Heart left ventricle (tissue), 16 donors: Measurements from ENCODE around the gene MACF1. TPM values are rescaled to one million over a fixed set of nuclear protein-coding genes. Genes with fewer than 3 reads are reported as not detected.
A peak's percentile ranks its signal among the peaks of the same experiment; 100 is the strongest.

Experiments used
- ATAC-seq, 4 donors: fragments of 200-7000 bp; cut with Tn5 transposase; one replicate each; pipeline ENCODE4 v1.9.1; 2020 to 2022; ENCODE audit warnings: moderate library complexity in 4 of 4, mild to moderate bottlenecking in 3 of 4, moderate number of reproducible peaks in 1 of 4
- DNase-seq, 5 donors: peaks; one replicate each; pipeline ENCODE4 v3.0.0-alpha.2; 2020
- H3K27ac ChIP-seq, 12 donors: fragments of 200-600 bp; sonication (generic) in 4 of 12; one replicate each; pipeline versions ENCODE4 v1.5.0 to v1.8.0; 2016 to 2022; ENCODE audit warnings: mild to moderate bottlenecking in 2 of 12
- H3K27me3 ChIP-seq, 9 donors: fragments of 200-600 bp; sonication (generic) in 2 of 9; one replicate each; pipeline versions ENCODE4 v1.5.1 to v1.8.0; 2016 to 2022; ENCODE audit warnings: mild to moderate bottlenecking in 3 of 9
- H3K36me3 ChIP-seq, 9 donors: fragments of 200-600 bp; sonication (generic) in 2 of 9; one replicate each; pipeline versions ENCODE4 v1.5.0 to v1.8.0; 2018 to 2022; ENCODE audit warnings: mild to moderate bottlenecking in 2 of 9
- H3K4me1 ChIP-seq, 12 donors: fragments of 200-600 bp; sonication (generic) in 4 of 12; one replicate each; pipeline versions ENCODE4 v1.5.0 to v1.8.0; 2016 to 2022; ENCODE audit warnings: mild to moderate bottlenecking in 3 of 12
- H3K4me3 ChIP-seq, 12 donors: fragments of 200-600 bp; sonication (generic) in 4 of 12; one replicate each; pipeline versions ENCODE4 v1.5.0 to v1.8.0; 2017 to 2022; ENCODE audit warnings: mild to moderate bottlenecking in 9 of 12, moderate library complexity in 4 of 12
- H3K9me3 ChIP-seq, 12 donors: fragments of 200-600 bp; sonication (generic) in 4 of 12; one replicate each; pipeline versions ENCODE4 v1.5.0 to v1.8.0; 2016 to 2022; ENCODE audit warnings: mild to moderate bottlenecking in 1 of 12
- POLR2A ChIP-seq, 2 donors: fragments of 450-650 bp; IDR thresholded peaks; one replicate each; pipeline ENCODE4 v1.6.1; 2017; ENCODE audit warnings: antibody characterized with exemption in 2 of 2, mild to moderate bottlenecking in 2 of 2, moderate library complexity in 2 of 2
- whole genome bisulfite sequencing, 4 donors: extraction: QIAGEN DNeasy Blood & Tissue Kit in 2 of 4; methylation state at CpG; one replicate each; pipeline versions ENCODE4 v1.1.5 to v1.1.7; 2013 to 2018; 5-methylcytosine and 5-hydroxymethylcytosine counted together
- intact Hi-C, 10 donors: fragments of 100-400 bp; cut with DNase I; formaldehyde crosslinking; loops; one replicate each; pipeline versions ENCODE4 v1.11.1 to v1.14.2; 2022
- polyA plus RNA-seq, 2 donors: library from polyadenylated mRNA; stranded (reverse); fragments of 200-250 nt; gene quantifications; one replicate each; pipeline ENCODE4 v1.2.3, GENCODE V29; 2013
- total RNA-seq, 9 donors: library from RNA; depleted of rRNA in 2 of 9; stranded (reverse); fragments of >200 nt in 2 of 9; fragmentation: NEBNext Ultra II Directional in 3 of 9; extraction: Animal tissue kit (Norgen Biotek cat#: 25700) in 3 of 9; gene quantifications; one replicate each; pipeline versions ENCODE4 v1.1.0 to v1.2.4, GENCODE V29; 2016 to 2023
- TF ChIP-seq, protein P1 (sequence below), 12 donors: fragments of 200-600 bp; sonication (generic) in 4 of 12; IDR thresholded peaks; one replicate each; pipeline versions ENCODE4 v1.5.0 to v1.8.0; 2018 to 2022; ENCODE audit warnings: antibody characterized with exemption in 12 of 12, mild to moderate bottlenecking in 5 of 12
- donor health status: ischemic (EF 13 %, LVEDD 7.1; RV severe dilation, severe dysfunction).
- donor health status: healthy with polysubstance abuse.
- donor health status: DM: no; HTN: yes; CAD: no.
- donor health status: DM: no; HTN: no; CAD: no.
- donor health status: ischemic (EF 25% LVEDD 6.9; RV normal size, moderate dysfunction).
- donor health status: ischemic (EF 25% LVEDD 5.7; RV mildly dilated, moderate dysfunction).
- donor health status: healthy.
- donor health status: DM: yes; HTN: yes; CAD: no.
- donor health status: ischemic (EF 35%, LVEDD 5.7; RV mildly dilated, moderate dysfunction).
- donor health status: nonischemic (EF 11% LVEDD 7.7; RV severe dilation, severe dysfunction).
- donor health status: DM: yes; HTN: yes; CAD: no.
- donor health status: PGD.
- donor health status: ischemic (EF 29% LVEDD 5.4; RV normal size, mild dysfunction).
- donor health status: nonischemic (EF 23%, LVEDD 6.1; RV moderate dilation, normal function).

Gene MACF1
- total and polyA plus RNA-seq, 11 donors: 102 to 436 (median 251) TPM

DNA sequence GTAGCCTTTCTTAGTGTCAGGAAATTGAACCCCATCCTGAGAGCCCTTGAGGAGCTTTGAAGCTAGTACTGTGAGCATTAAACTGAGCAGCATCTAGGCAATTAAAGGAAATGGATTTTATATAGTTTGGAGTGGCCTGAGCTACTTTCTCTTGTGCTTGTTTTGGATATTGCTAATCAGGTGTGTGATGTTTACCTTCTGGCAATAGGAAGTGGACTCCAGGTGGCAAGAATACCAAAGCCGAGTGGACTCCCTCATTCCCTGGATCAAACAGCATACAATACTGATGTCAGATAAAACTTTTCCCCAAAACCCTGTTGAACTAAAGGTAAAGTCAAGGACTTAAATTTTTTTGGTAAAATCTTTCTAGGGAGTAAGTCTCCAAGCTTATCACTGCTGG, 79.4 kb downstream of the MACF1 start:
- intact Hi-C loops: no loop called here
- DNase-seq: no peak
- TF ChIP-seq, protein P1, sequence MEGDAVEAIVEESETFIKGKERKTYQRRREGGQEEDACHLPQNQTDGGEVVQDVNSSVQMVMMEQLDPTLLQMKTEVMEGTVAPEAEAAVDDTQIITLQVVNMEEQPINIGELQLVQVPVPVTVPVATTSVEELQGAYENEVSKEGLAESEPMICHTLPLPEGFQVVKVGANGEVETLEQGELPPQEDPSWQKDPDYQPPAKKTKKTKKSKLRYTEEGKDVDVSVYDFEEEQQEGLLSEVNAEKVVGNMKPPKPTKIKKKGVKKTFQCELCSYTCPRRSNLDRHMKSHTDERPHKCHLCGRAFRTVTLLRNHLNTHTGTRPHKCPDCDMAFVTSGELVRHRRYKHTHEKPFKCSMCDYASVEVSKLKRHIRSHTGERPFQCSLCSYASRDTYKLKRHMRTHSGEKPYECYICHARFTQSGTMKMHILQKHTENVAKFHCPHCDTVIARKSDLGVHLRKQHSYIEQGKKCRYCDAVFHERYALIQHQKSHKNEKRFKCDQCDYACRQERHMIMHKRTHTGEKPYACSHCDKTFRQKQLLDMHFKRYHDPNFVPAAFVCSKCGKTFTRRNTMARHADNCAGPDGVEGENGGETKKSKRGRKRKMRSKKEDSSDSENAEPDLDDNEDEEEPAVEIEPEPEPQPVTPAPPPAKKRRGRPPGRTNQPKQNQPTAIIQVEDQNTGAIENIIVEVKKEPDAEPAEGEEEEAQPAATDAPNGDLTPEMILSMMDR (IDR thresholded peaks at IDR 0.05): no peak
- TF ChIP-seq POLR2A (IDR thresholded peaks at IDR 0.05): no peak
- Histone ChIP-seq H3K4me1 (peaks cover 0 to 15% (median 2%) of the 10 kb centered on the region in 12 donors), H3K36me3 (peaks cover 0 to 76% (median 69%) of the 10 kb centered on the region in 9 donors), H3K4me3 (no peak overlapping the region), H3K27me3 (no peaks in the 10 kb centered on the region), H3K9me3 (no peaks in the 10 kb centered on the region), H3K27ac (peak overlapping the region in 1 of 12 donors; percentile 61)
- 65 to 86% (median 83%) methylated on average over 1 of the region's 1 CpG for WGBS, 4 donors
- no peak for ATAC-seq

DNA sequence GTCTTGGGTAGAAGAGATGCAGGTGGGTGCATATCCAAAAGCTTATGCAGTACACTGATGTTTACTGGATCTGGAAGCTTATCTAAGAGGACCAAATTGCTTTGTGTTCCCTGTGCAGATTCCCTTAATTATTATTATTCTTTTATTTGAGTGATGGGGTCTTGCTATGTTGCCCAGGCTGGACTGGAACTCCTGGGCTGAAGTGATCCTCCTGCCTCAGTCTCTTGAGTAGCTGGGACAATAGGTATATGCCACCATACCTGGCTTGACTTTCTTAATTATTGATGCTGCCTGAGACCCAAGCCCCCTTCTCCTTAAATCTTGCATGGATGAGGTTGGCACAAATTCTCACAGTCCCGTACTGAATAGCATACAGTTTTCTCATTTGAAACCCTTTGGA, 83.0 kb downstream of the MACF1 start:
- 97 to 100% (median 99%) methylated on average over 1 of the region's 1 CpG for WGBS, 4 donors
- peaks cover 0 to 100% (median 90%) of the 10 kb centered on the region in 9 donors for H3K36me3 ChIP-seq
- H3K4me1 ChIP-seq: peaks cover 0 to 3% (median 0%) of the 10 kb centered on the region in 12 donors
- DNase-seq: no peak
- no peak overlapping the region for H3K4me3 ChIP-seq
- no peak overlapping the region for H3K27ac ChIP-seq
- ATAC-seq: no peak
- TF ChIP-seq, protein P1 (IDR thresholded peaks at IDR 0.05): no peak
- no peak for TF ChIP-seq POLR2A (IDR thresholded peaks at IDR 0.05)
- no peaks in the 10 kb centered on the region for H3K27me3 ChIP-seq
- no peaks in the 10 kb centered on the region for H3K9me3 ChIP-seq
- intact Hi-C loops: loop anchor here in 1 of 10 donors (5.0 kb wide), 1 partner anchor 35 kb away; no protein-coding TSS in a partner anchor

DNA sequence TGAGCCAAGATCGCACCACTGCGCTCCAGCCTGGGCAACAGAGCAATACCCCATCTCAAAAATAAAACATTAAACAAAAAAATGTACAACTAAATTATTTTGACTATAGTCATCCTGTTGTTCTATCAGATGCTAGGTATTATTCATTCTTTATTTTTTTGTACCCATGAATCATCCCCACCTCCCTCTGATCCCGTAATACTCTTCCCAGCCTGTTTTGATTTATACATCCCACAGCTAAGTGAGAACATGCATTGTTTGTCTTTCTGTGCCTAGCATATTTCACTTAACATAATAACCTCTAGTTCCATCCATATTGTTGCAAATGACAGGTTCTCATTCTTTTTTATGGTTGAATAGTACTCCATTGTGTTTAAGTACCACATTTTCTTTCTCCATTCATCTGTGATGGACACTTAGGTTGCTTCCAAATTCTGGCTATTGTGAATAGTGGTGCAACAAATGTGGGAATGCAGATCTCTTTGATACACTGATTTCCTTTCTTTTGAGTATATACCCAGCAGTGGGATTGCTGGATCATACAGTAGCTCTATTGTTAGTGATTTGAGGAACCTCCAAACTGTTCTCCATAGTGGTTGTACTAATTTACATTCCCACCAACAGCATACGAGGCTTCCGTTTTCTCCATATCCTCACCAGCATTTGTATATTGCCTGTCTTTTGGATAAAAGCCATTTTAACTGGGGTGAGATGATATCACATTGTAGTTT, 84.4 kb downstream of the MACF1 start:
- H3K27ac ChIP-seq: no peak overlapping the region
- no peaks in the 10 kb centered on the region for H3K9me3 ChIP-seq
- no peak overlapping the region for H3K4me3 ChIP-seq
- ATAC-seq (no peak), DNase-seq (no peak)
- WGBS, 4 donors: 96 to 97% (median 97%) methylated on average over 5 of the region's 5 CpGs
- H3K4me1 ChIP-seq: peaks cover 0 to 12% (median under 1%) of the 10 kb centered on the region in 12 donors
- TF ChIP-seq, protein P1 (IDR thresholded peaks at IDR 0.05): no peak
- no peak for TF ChIP-seq POLR2A (IDR thresholded peaks at IDR 0.05)
- no peaks in the 10 kb centered on the region for H3K27me3 ChIP-seq
- intact Hi-C loops: loop anchor here in 1 of 10 donors (5.0 kb wide), 1 partner anchor 33 kb away; no protein-coding TSS in a partner anchor
- peaks cover 0 to 100% (median 90%) of the 10 kb centered on the region in 9 donors for H3K36me3 ChIP-seq

DNA sequence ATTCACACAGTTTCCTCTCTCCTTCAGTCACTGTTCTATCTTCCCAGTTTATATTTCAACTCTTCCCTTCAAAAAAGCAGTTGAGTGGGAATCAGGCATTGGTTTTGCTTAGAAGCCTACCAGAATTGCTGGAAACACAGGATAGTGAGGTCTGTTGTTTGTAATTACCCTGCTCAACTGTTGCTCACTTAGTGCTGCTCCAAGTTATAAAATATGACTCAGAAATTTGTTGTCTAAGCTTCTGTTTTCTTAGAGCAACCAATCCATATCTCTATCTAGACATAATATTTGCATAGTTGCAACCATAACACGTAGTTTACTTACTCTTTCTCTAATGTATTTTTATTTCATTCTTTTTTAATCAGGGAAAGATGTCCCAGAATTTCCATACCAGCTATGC, 87.9 kb downstream of the MACF1 start:
- Histone ChIP-seq H3K4me1 (peaks cover 0 to 22% (median 9%) of the 10 kb centered on the region in 12 donors), H3K27ac (no peak overlapping the region), H3K27me3 (no peaks in the 10 kb centered on the region), H3K9me3 (no peaks in the 10 kb centered on the region), H3K4me3 (no peak overlapping the region), H3K36me3 (peaks cover 0 to 99% (median 90%) of the 10 kb centered on the region in 9 donors)
- whole genome bisulfite sequencing, 4 donors: 88 to 92% (median 90%) methylated on average over 1 of the region's 1 CpG
- intact Hi-C loops: loop anchor here in 1 of 10 donors (10.0 kb wide), 1 partner anchor 52 kb away; no protein-coding TSS in a partner anchor
- TF ChIP-seq, protein P1 (IDR thresholded peaks at IDR 0.05): no peak
- TF ChIP-seq POLR2A (IDR thresholded peaks at IDR 0.05): no peak
- ATAC-seq (no peak), DNase-seq (no peak)
